Measurements from ENCODE around the gene SHOC2.

DNA sequence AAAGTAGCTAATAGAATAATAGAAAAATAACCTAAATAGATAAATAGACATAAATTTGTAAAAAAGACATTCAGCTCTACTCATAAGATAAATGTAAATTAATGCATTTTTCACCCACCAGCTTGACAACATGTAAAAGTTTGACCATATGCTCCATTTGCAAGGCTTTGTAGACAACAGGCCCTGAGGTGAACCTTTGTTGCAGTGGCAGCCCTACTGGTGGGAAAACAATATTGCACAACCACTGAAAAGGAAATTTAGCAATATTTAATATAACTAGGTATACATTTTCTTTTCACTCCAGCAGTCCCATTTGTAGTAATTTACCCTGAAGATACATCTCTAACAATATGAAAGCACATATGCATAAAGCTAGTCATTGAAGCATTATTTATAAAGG, 118.5 kb downstream of the SHOC2 start:
- no peak for TF ChIP-seq BHLHE40 (IDR thresholded peaks at IDR 0.05; ENCODE audit: borderline replicate concordance)
- no peak for TF ChIP-seq SUZ12 (IDR thresholded peaks at IDR 0.05)
- TF ChIP-seq ZNF384 (IDR thresholded peaks at IDR 0.05) = no peak
- no peak for TF ChIP-seq FOXM1 (IDR thresholded peaks at IDR 0.05; ENCODE audit: borderline replicate concordance)
- no peak for TF ChIP-seq ARNT (IDR thresholded peaks at IDR 0.05)
- TF ChIP-seq, protein P1, sequence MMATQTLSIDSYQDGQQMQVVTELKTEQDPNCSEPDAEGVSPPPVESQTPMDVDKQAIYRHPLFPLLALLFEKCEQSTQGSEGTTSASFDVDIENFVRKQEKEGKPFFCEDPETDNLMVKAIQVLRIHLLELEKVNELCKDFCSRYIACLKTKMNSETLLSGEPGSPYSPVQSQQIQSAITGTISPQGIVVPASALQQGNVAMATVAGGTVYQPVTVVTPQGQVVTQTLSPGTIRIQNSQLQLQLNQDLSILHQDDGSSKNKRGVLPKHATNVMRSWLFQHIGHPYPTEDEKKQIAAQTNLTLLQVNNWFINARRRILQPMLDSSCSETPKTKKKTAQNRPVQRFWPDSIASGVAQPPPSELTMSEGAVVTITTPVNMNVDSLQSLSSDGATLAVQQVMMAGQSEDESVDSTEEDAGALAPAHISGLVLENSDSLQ (IDR thresholded peaks at IDR 0.05) = no peak
- no peak for TF ChIP-seq HDGF (IDR thresholded peaks at IDR 0.05; ENCODE audit: borderline replicate concordance)
- no peak for TF ChIP-seq TARDBP (IDR thresholded peaks at IDR 0.05)
- TF ChIP-seq NFRKB (IDR thresholded peaks at IDR 0.05) = no peak
- no peak for TF ChIP-seq FOXA1 (IDR thresholded peaks at IDR 0.05)
- no peak for TF ChIP-seq FOXK2 (IDR thresholded peaks at IDR 0.05)
